GM12801 (cell line): ENCODE data around the gene F2RL3.

Source experiments
- CTCF ChIP-seq: IDR thresholded peaks from one replicate; pipeline ENCODE4 v1.5.1; 2011; ENCODE audit warnings: control low read depth; ENCODE audit not compliant: insufficient read length; ENCODE audit errors: extremely low read depth

The F2RL3 gene

DNA sequence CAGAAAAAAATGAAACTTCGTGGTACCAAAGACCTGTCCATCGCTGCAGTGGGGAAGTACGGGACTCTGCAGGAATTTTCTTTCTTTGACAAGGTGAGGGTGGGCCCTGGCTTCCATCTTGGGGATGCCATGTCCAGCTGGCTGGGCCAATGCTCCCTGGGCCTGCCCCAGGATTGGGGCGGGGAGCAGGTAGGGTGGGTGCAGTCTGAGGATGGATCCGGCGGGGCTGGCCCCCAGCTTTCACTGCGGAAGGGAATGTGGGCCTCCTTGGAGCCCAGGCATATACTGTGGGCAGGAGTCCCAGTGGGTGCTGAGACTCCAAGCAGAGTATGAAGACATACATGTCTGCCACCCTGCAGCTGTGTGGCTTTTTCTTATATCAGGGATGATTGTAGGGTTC is 35.7 kb upstream of the F2RL3 start:
- TF ChIP-seq CTCF, result no peak

DNA sequence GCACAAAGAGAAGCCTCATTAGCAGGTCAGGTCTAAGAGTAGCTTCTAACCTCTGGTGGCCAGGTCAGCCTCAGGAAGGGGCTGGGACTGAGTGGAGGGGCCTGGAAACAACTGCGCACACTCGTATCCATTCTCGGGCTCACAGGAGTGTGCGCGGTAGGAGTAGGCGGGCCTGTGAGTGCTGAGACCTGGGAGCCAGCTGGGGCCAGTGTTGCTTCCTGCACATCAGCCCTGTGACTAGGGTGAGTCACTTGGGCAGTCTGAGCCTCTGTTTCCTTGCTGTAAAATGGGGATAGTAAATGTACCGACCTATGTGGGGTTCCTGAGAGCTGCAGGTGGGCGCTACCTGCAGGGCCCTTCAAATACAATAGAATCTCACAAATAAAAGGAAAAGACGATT is 32.7 kb upstream of the F2RL3 start:
- TF ChIP-seq CTCF, result no peak

DNA sequence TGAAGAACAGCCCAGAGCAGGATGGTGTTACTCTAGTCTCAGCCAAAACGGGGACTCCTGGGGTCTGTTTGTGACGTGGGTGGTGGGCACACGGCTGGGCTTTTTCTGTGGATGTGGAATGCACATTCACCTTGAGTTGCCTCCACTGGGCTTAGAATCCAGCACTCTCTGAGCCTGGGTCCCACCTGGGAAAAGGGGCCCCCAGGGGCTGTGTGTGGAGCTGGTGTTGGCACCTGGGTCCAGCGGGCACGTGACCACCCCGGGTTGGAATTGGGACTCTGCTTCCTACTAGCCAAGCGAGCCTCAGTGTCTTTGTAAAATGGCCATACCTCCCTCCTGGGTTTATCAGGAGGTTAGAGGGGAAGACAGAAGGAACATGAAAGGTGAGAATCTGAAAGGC is 29.2 kb upstream of the F2RL3 start:
- TF ChIP-seq CTCF, result no peak

GRCh38 chr19:16860118-16860517 is 28.7 kb upstream of the F2RL3 start:
- TF ChIP-seq CTCF, result no peak

DNA sequence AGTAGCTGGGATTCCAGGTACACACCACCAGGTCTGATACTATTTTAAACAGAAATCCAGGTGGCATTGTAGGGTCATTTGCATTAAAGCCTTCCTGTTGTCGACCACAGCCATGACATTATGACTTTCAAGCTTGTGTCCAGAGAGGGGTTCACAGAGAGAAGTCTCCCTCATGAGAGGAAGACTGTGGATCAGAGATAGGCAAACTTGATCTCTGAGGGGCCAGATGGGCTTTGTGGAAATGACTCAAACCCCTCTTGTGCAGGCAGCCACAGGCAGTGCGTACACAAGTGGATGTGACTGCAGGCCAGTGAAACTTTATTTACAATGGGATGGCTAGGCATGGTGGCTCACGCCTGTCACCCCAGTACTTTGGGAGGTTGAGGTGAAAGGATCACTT is 27.8 kb upstream of the F2RL3 start:
- TF ChIP-seq CTCF, result no peak

GRCh38 chr19:16861834-16862233 is 27.0 kb upstream of the F2RL3 start:
- no peak for TF ChIP-seq CTCF

- no peak for TF ChIP-seq CTCF
These were observed 25.9 kb upstream of the F2RL3 start for GRCh38 chr19:16862826-16863415.
